NCI-H146 (cell line): ENCODE measurements around the gene SLC35G6.
"Not testable (repeated sequence)": the region's sequence is repeated elsewhere in the genome, so short reads cannot be mapped to it uniquely, and the experiment has no call there.

Source experiments
- DNase-seq: peaks from one replicate; lab custom pipeline; 2025; lab: John Stamatoyannopoulos, UW

SLC35G6 gene

DNA sequence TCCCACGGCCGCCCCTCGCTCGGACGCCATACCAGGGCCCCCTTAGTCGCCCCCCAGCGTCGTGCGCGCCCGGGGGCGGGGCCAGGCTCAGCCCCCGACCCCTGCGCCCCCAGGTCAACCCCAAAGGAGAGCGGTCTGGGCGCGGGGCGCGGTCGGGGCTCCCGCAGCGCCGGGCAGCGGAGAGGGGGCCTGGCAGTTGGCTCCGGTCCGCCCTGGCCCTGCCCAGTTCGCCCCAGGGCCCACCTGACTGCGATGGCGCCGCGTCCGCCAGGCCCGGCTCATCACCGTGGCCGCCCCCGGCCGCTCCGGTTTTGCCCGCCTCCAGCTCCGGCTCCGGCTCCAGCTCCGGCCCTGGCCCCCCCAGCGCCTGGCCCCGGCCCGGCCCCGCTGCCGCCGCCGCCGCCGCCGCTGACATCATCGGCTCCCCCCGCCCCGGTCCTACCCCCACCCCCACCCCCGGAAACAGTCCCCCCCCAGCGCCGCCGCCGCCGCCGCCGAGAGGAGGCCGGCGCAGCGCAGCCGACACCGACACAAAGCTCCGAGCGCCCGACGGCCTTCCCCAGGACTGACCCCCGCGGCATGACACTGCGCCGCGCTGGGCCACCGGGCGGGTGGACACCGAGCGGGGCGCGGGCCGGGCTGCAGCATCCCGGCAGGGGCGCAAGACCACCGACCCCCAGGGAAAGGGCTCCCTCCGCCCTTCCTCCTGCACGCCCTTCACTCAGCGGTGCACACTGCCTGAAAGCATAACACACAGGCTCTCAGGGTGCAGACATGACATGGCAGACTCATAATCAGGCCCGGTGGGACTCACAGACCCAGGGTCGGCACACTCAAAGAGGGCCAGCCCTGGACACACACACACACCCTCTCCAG is 1.8 kb upstream of the SLC35G6 start, which contains the start of gene ZBTB4:
TSS of gene ZBTB4 (minus strand) at position 419 of the 876 bp plus-strand sequence. CDS start 12,830 bp downstream, outside the sequence.
- peak; percentile 59 for DNase-seq

DNA sequence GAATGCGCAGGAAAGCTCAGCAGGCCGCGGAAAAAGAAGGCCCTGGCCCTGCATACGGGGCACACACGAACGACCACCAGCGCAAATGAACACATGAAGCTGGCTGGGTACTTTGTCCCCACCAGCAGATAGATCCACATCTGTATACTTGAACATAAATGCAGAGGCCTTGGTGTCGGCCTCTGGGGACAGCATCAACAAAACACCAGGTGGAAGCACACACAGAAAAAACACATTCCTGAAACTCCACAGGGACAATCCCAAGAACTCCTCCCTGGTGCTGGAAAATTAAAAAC is 1.2 kb upstream of the SLC35G6 start:
- DNase-seq: no peak

DNA sequence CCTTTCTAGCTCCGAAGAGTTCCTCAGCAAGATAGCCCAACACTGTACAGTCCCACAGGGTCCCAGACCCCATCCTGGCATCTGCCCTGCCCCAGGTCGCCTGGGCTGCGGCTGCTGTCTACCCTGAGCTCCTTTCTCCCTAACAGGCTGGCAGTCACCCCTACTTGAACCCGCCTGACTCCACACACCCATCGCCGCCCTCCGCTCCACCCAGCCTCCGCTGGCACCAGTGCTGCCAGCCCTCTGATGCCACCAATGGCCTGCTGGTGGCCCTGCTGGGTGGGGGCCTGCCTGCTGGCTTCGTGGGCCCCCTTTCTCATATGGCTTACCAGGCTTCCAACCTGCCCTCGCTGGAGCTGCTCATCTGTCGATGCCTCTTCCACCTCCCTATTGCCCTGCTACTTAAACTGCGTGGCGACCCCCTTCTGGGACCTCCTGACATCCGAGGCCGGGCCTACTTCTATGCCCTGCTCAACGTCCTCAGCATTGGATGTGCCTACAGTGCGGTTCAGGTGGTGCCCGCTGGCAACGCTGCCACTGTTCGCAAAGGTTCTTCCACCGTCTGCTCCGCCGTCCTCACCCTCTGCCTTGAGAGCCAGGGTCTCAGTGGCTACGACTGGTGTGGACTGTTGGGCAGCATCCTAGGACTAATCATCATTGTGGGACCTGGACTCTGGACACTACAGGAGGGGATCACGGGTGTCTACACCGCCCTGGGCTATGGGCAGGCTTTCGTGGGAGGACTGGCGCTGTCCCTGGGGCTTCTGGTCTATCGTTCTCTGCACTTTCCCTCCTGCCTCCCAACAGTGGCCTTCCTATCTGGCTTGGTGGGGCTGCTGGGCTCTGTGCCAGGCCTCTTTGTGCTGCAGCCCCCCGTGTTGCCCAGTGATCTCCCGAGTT is 846 bp downstream of the SLC35G6 start:
- DNase-seq: not testable (repeated sequence)

DNA sequence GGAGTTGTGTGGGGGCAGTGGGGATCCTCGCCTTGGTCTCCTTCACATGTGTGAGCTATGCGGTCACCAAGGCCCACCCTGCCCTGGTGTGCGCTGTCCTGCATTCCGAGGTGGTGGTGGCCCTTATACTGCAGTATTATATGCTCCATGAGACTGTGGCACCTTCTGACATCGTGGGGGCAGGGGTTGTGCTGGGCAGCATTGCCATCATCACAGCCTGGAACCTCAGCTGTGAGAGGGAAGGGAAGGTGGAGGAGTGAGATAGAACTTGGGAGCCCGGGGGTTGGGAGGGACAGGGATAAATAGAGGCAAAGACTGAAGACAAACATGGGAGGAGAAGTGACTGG is 1.5 kb downstream of the SLC35G6 start:
- DNase-seq: not testable (repeated sequence)

DNA sequence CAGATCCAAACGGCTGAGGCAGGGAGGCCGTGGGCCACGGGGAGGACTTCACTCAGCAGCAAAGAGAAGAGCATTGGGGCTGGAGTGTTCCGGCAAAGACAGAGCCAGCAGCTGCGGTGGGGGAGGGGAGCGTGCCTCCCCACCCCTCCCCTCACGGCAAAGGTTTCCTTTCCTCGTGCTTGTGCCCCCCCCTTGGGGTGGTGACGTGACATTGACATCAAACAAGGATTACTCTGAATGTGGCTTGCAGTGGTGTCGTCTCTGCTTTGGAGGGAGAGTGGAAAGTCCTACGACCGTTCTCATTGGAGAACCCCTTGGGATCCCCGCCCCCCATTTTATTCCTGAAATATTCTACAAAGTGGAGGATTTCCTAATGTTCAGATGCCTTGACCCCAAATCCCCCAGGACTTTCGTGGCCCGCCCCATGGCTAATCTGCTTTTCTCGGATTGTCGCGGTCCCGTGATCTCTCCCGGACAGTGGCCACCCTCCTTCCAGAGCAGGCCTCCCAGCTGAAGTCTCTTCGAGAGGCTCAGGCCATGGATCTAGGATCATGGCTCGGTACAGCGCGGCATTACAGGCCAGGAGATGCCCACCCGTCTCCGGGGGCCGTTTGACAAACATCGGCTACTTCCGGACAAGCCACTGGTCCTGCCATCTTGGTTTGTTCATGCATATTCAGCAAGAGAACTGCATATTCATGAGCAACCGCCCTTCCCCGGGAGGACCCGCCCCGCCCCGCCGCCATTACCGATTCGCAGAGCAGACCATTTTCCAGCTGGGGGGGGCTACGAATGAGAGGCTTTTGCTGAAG is 2.2 kb downstream of the SLC35G6 start:
- peak; percentile 93 for DNase-seq

DNA sequence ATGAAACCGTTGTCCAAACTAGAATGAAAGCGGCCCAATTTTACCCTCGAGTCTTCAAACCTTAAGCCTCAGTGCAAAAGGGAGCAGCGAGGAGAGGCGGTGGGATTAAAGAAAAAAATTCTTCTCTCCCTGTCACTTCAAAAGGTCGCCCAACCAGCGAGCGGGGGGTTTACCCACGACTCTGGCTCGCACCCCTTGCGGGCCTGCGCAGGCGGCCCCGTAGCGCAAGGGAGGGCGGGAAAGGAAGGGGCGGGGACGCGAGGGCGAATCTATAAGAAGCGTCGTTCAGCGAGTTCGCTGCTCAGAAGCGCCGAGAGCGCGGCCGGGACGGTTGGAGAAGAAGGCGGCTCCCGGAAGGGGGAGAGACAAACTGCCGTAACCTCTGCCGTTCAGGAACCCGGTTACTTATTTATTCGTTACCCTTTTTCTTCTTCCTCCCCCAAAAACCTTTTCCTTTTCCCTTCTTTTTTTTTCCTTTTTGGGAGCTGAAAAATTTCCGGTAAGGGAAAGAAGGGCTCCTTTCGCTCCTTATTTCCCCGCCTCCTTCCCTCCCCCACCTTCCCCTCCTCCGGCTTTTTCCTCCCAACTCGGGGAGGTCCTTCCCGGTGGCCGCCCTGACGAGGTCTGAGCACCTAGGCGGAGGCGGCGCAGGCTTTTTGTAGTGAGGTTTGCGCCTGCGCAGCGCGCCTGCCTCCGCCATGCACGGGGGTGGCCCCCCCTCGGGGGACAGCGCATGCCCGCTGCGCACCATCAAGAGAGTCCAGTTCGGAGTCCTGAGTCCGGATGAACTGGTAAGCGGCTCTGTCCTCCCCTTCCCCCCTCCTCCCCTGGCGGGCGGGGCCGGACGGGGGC is 3.0 kb downstream of the SLC35G6 start, which contains the start of gene POLR2A:
TSS of gene POLR2A (plus strand) at position 300 of the 852 bp plus-strand sequence.
- DNase-seq: peak; percentile 97

- DNase-seq: peak; percentile 43
Observed at GRCh38 chr17:7484919-7485377, 3.7 kb downstream of the SLC35G6 start.

DNA sequence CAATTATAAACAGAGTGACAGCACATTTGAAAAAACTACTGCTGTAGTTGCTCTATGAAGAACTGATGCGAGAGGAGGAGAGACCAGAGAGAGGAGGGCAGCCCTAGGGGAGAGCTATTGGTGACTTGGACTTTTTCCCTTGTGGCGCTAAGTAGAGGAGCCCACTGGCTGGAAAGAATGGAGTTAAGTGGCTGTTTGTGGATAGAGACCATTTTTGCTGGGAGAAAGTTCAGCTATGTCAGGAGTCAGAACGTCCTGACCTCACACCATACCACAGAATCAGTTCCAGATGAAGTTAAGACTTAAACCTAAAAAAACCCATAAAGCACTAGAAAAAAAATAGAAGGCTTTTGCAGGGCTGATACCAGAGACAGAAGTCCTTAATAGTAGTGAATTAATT is 4.9 kb downstream of the SLC35G6 start:
- no peak for DNase-seq

GRCh38 chr17:7490144-7490543 is 8.9 kb downstream of the SLC35G6 start:
- no peak for DNase-seq

DNA sequence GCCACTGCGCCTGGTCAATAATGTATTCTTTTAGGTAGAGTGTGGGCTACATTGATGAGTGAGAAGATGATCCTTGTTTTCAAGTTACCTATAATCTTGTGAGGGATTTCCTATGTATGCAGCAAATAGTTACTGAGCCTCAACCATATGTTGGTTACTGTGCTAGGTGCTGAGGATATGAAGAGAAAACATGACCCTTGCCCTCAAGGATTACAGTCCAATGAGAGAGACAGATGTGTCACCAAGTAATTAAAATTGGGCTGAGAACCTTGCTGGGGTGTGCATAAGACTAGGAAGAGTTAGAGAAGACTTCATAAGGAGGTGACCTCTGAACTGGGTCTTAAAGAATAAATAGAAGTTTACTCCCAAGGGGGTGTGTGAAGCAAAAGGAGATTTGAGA is 10.3 kb downstream of the SLC35G6 start:
- no peak for DNase-seq

DNA sequence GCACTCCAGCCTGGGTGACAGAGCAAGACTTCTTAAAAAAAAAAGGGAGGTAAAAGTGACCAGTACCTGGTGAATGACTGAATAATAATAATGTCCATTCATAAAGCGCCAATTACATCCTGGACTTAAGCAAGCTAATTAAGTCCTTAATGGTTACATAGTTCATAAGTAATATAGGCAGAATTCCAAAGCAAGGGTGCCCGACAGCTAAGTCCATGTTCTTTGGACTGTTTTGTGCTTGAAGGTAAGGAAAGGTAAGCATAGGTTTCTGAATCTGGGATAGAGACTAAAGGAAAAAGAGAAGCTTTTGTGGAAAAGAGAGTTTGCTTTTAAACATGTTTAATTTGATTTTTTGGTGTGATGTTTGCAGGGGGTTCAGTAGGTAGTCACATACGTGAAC is 12.7 kb downstream of the SLC35G6 start:
- no peak for DNase-seq

DNA sequence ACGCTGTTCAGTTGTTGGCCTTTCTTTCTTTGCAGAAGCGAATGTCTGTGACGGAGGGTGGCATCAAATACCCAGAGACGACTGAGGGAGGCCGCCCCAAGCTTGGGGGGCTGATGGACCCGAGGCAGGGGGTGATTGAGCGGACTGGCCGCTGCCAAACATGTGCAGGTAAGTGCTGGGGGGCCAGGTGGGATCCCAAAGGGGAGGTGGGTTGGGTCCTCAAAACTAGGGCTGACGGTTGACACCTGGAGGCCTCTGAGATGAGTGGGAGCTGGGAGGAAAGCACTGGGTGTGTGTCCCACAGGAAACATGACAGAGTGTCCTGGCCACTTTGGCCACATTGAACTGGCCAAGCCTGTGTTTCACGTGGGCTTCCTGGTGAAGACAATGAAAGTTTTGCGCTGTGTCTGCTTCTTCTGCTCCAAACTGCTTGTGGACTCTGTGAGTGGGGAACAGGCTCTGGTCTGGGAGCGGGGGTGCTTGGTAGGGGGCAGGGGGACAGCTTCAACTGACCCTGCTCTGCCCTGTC is 14.7 kb downstream of the SLC35G6 start:
- no peak for DNase-seq

GRCh38 chr17:7496470-7497183 is 15.4 kb downstream of the SLC35G6 start:
- no peak for DNase-seq

DNA sequence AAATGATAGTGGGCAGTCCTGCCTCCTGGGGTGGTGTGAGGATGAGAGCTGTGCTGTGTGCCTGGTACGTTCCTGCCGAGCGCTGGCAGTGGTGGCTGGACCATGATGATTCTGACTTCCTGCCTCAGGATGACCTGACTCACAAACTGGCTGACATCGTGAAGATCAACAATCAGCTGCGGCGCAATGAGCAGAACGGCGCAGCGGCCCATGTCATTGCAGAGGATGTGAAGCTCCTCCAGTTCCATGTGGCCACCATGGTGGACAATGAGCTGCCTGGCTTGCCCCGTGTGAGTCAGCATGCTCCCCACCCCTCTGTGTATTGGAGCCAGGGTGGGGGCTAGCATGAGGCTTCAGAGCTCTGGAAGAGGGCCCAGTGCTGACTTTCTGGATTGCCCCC is 16.0 kb downstream of the SLC35G6 start:
- DNase-seq: no peak

DNA sequence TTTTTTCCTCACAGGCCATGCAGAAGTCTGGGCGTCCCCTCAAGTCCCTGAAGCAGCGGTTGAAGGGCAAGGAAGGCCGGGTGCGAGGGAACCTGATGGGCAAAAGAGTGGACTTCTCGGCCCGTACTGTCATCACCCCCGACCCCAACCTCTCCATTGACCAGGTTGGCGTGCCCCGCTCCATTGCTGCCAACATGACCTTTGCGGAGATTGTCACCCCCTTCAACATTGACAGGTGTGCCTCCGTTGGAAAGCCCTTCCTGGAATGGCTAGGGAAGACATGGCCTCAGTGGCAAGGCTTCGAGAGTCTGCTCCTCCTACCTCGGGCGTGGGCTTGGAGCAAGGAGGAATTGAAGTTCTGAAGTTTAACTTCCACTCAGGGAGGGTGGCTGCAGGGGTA is 16.4 kb downstream of the SLC35G6 start:
- no peak for DNase-seq

DNA sequence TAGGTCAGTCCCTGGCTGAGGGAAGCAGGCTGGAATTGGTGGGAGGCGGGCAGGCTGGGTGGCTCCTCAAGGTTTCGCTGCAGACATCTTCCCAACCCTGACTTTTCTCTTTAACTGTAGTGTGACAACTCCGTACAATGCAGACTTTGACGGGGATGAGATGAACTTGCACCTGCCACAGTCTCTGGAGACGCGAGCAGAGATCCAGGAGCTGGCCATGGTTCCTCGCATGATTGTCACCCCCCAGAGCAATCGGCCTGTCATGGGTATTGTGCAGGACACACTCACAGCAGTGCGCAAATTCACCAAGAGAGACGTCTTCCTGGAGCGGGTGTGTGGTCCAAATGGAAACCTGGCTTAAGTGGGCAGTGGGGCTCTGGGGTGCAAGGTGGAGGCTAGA is 17.9 kb downstream of the SLC35G6 start:
- DNase-seq: no peak

GRCh38 chr17:7501729-7502128 is 20.5 kb downstream of the SLC35G6 start:
- DNase-seq: no peak

DNA sequence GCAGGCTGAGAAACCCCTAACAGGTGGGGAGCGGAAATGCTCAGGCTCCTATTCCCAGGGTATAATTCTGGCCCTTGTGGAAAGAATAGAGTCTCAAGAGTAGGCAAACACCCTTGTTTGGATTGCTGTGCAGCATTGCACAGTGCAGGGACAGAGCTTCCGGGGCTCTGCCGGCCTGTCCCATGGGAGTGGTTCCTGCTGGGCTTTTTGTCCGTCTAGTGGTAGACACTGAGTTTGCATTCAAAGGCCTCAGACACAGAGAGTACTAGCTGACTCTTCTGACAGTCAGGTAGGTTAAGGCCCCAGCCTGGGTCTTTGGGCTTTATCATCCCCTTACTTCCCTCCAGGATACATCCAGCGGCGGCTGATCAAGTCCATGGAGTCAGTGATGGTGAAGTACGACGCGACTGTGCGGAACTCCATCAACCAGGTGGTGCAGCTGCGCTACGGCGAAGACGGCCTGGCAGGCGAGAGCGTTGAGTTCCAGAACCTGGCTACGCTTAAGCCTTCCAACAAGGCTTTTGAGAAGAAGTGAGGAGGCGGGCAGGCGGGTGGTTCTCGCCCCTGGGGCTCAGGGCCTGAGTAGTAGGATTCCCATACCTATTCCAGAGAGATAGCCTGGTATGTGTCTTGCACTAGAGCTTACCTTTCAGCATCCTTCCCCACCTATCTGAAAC is 21.1 kb downstream of the SLC35G6 start:
- DNase-seq: no peak

- DNase-seq: no peak
Observed at GRCh38 chr17:7502987-7503386, 21.7 kb downstream of the SLC35G6 start.

DNA sequence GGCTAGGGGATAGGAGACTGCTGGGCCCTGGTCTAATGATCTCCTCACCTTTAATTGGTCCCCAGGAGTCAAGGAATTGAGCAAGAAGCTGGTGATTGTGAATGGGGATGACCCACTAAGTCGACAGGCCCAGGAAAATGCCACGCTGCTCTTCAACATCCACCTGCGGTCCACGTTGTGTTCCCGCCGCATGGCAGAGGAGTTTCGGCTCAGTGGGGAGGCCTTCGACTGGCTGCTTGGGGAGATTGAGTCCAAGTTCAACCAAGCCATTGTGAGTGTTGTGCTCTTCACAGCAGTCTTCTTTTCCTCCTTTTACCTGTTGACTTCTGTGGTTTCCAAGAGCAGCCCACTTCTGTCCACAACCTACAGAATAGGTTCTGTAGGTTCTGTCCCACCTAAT is 22.3 kb downstream of the SLC35G6 start:
- DNase-seq: no peak
